ENCODE results near the gene IGF1.
"Not testable (repeated sequence)": the region's sequence is repeated elsewhere in the genome, so short reads cannot be mapped to it uniquely, and the experiment has no call there.

IGF1 gene

DNA sequence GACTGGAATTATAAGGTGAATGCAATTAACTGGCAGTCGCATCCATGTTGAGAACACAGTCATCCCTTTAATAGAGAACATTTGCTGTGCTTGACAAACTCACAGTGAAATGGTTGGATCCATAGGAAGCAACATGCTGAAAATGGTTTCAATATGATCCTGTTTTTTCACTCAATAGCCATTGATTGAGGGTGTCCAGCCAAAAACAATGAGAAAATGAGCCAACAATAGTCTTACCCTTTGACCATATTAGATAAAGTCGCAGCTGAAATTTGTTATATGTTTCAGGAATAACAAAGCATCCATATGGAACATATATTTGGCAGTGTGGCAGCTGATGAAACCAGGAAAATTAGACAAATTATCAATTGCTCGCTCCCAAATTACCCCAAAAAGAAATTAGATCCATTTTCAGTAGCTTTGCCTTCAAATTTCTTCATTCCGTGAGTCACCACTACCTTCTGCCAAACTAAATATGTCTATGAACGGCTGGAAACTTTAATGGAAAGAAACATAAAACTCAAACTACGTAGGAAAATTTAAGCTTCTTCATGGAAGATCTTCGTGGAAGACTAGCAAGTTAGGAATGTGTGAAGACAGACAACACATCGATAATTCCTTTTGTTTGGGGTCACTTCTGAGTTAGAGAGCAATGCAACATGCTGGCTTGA, 17.4 kb downstream of the IGF1 start:
- H3K27ac ChIP-seq: no peak overlapping the region
- TF ChIP-seq, protein P1, sequence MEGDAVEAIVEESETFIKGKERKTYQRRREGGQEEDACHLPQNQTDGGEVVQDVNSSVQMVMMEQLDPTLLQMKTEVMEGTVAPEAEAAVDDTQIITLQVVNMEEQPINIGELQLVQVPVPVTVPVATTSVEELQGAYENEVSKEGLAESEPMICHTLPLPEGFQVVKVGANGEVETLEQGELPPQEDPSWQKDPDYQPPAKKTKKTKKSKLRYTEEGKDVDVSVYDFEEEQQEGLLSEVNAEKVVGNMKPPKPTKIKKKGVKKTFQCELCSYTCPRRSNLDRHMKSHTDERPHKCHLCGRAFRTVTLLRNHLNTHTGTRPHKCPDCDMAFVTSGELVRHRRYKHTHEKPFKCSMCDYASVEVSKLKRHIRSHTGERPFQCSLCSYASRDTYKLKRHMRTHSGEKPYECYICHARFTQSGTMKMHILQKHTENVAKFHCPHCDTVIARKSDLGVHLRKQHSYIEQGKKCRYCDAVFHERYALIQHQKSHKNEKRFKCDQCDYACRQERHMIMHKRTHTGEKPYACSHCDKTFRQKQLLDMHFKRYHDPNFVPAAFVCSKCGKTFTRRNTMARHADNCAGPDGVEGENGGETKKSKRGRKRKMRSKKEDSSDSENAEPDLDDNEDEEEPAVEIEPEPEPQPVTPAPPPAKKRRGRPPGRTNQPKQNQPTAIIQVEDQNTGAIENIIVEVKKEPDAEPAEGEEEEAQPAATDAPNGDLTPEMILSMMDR (conservative IDR thresholded peaks at IDR 0.05): no peak

DNA sequence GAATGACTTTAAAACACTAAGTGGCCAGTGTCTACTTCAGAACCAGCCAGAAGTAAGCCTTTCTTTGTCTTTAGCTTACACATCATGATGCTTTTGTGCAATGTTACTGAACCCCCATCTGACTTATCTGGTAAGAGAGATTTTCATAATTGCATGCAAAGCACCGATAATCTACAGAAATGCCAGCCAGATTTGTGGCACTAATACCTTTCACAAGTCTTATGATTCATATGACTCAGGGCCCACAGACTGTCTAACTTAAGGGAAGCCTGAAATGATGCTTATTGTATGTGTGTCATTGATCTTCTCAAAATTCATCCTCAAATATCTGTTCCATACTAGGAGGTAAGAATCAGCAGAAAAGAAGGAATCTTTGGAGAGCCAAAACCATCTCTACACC, 18.0 kb downstream of the IGF1 start:
- TF ChIP-seq, protein P1 (conservative IDR thresholded peaks at IDR 0.05): no peak
- H3K27ac ChIP-seq: no peak overlapping the region

- TF ChIP-seq, protein P1 (conservative IDR thresholded peaks at IDR 0.05): no peak
Measured at GRCh38 chr12:102461501-102461900, 18.9 kb downstream of the IGF1 start.

DNA sequence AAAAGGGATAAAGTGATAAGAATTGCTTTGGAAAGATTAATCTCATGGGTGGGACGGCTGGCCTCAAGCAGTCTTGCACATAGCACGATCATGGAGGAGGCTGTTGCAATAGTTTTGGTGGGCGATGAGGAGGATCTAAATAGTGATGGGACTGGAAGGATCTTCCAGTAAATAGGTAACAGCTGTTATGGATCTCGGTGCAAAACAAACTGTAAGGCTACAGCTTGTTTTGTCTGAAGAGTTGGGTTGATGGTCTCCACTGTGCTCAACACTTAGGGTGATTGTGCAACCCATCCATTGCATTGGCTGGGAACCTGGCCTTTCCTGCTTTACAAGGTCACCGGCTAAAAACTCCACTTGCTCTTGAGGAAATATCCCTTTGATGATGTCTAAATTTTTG, 21.0 kb downstream of the IGF1 start:
- TF ChIP-seq, protein P1 (conservative IDR thresholded peaks at IDR 0.05): no peak
- no peak overlapping the region for H3K27ac ChIP-seq

More at GRCh38 chr12:102461501-102461900, 18.9 kb downstream of the IGF1 start:
- no peak overlapping the region for H3K27ac ChIP-seq

GRCh38 chr12:102454808-102455760, 25.3 kb downstream of the IGF1 start:
- TF ChIP-seq, protein P1 (conservative IDR thresholded peaks at IDR 0.05): no peak
- H3K27ac ChIP-seq: no peak overlapping the region

DNA sequence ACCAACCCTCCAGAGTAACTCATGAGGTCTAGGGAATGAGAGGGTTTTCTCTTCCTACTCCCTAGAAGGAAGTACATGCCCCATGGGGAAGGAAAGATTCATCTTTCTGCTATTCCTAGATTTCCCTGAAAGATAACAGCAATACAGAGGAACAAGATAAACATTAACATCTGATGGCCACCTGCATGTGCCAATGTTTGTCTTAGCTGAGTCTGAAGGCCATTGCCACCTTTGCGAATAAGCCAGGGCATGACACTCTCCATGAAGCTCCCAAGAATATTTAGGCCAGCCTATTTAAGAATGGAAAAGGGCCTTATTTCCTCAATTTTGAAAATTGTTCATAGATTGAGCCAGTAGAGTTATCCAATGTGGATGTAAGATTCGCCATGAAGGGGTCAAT, 26.0 kb downstream of the IGF1 start:
- H3K27ac ChIP-seq: no peak overlapping the region
- TF ChIP-seq, protein P1 (conservative IDR thresholded peaks at IDR 0.05): no peak

- H3K27ac ChIP-seq: no peak overlapping the region
Measured at GRCh38 chr12:102452605-102453004, 27.8 kb downstream of the IGF1 start.

DNA sequence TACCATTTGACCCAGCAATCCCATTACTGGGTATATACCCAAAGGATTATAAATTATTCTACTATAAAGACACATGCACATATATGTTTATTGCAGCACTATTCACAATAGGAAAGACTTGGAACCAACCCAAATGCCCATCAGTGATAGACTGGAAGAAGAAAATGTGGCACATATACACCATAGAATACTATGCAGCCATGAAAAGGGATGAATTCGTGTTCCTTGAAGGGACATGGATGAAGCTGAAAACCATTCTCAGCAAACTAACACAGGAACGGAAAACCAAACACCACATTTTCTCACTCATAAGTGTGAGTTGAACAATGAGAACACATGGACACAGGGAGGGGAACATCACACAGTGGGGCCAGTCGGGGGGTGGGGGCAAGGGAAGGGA, 31.3 kb downstream of the IGF1 start:
- not testable (repeated sequence) for H3K27ac ChIP-seq

More at GRCh38 chr12:102452605-102453004, 27.8 kb downstream of the IGF1 start:
- TF ChIP-seq, protein P1 (conservative IDR thresholded peaks at IDR 0.05): no peak

- H3K27ac ChIP-seq: not testable (repeated sequence)
Measured at GRCh38 chr12:102447426-102447825, 32.9 kb downstream of the IGF1 start.
